ENCODE results near the gene CALML5.

Gene CALML5

GRCh38 chr10:5460468-5461202, 38.7 kb downstream of the CALML5 start:
- DNase-seq: no peak

GRCh38 chr10:5458949-5459747, 40.2 kb downstream of the CALML5 start:
- DNase-seq: no peak

- DNase-seq: no peak
Observed at GRCh38 chr10:5458425-5458824, 40.9 kb downstream of the CALML5 start.

DNA sequence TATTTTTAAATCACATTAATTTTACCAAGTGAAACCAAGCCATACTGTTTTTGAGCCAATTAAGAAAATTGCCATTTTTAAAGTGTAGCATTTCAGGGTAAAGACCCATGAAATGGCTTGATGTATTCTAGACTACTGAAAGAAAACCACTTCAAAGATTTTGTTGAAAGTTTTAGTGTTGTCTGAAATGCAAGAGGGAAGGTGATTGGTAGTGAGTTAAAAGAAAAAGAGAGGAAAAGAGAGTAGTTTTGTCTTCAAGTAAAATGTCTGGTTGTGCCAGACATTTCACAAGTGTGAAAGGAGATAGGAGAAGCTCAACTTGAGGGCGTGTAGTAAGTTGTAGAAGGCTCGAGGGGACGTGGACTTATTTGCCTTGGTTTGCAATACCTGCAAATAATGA, 41.6 kb downstream of the CALML5 start:
- DNase-seq: no peak

DNA sequence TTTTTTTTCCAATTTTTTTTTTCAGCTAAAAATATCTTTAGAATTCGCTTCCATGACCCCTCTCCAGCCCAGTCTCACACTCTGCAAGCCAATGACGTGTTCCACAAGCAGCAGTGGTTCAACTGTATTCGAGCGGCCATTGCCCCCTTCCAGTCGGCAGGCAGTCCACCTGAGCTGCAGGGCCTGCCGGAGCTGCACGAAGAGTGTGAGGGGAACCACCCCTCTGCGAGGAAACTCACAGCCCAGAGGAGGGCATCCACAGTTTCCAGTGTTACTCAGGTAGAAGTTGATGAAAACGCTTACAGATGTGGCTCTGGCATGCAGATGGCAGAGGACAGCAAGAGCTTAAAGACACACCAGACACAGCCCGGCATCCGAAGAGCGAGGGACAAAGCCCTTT, 42.8 kb downstream of the CALML5 start:
- DNase-seq: no peak

GRCh38 chr10:5453749-5454489, 45.5 kb downstream of the CALML5 start:
- no peak for DNase-seq

DNA sequence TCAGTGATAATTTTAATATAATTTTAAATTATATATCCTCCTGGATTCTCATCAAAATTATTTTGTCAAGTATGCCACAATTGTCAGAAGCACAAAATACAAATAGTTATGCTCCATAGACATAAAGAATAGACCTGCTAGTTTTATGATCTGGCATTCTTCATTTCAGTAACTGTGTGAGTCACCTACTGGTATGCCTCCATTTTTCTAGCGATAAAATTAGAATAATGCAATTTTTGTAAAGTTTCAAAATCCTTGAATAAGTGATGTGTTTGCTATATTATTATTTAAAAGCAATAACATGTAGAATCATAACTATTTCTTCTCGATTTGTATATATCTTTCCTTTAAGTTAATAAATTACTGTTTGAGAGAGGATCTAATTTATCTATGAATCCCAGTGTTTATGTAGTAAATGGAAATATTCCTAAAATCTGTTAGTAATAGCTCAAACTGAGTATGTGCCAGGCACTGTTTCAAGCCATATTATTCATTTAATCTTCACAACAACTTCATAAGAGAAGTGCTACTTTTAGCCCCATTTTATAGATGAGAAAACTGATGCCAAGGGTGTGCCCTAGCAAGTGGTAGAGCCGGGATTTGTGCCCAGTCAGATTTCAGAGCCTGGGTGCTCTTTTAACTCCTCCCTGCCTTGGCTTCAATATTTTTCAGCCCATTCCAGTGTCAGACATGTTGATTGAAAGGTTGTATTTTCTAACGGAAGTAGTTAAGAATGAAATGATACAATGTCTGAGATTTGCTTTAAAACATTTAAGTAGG, 48.6 kb downstream of the CALML5 start:
- DNase-seq: no peak

DNA sequence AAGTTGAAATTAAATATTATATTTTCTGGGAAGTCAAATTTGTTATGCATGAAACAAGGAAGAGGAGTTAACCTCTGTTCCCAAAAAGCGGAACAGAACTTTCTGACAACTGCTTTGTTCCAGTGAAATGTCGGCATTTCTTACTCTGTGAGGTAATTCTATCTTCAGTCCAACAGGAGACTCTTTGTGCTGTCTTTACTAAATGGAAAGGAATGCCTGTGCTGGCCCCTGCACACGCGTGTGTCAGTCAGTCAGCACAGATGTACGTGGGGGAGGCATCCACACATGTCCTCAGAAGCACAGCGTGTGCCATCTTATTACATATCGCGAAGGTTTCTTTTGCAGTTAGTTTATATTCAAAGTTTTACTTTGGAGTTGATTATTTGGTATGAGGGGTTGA, 49.5 kb downstream of the CALML5 start:
- DNase-seq: no peak

DNA sequence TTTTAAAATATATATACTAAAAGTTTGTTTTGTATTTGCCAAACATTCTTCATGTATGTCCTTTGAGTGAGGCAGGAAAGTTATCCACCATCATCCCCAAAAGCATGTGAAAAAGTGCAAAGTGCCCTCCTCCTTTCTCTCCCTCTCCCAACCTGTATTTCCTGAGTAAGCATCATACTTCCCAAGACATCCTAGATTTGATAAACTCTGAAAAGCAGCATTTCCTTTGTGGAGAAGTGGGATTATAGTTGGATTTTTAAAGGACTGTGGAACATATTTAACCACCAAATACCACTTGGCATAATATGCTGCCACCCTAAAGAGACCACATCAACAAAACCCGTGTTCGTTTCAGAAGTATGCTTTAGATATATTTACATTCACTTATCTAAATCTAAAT, 50.1 kb downstream of the CALML5 start:
- no peak for DNase-seq

Measured in T-helper 2 cell (primary cell).